WTC11 (cell line): ENCODE data around the gene RADIL.

Experiments used
- CREM ChIP-seq: sonication (generic); formaldehyde crosslinking; IDR thresholded peaks from 2 replicates; pipeline ENCODE4 v1.8.1; 2022; ENCODE audit warnings: mild to moderate bottlenecking, missing genetic modification reagents, moderate library complexity
- ETV6 ChIP-seq: sonication (generic); formaldehyde crosslinking; IDR thresholded peaks from 2 replicates; pipeline ENCODE4 v1.8.1; 2022; ENCODE audit warnings: mild to moderate bottlenecking, missing genetic modification reagents
- JUN ChIP-seq: sonication (generic); formaldehyde crosslinking; IDR thresholded peaks from 2 replicates; pipeline ENCODE4 v1.8.0; 2023; ENCODE audit warnings: mild to moderate bottlenecking, missing genetic modification reagents
- TEAD1 ChIP-seq: sonication (generic); formaldehyde crosslinking; IDR thresholded peaks from 2 replicates; pipeline ENCODE4 v1.8.0; 2022; ENCODE audit warnings: mild to moderate bottlenecking, missing genetic modification reagents
- ZNF263 ChIP-seq: sonication (generic); formaldehyde crosslinking; IDR thresholded peaks from 2 replicates; pipeline ENCODE4 v1.8.1; 2022; ENCODE audit warnings: low read depth, mild to moderate bottlenecking, moderate library complexity, missing genetic modification reagents
- ZNF317 ChIP-seq: sonication (generic); formaldehyde crosslinking; IDR thresholded peaks from 2 replicates; pipeline ENCODE4 v1.8.1; 2023; ENCODE audit warnings: low read depth, mild to moderate bottlenecking, moderate library complexity, missing genetic modification reagents, borderline replicate concordance
- ZNF423 ChIP-seq: fragments of 250-450 bp; sonication (Bioruptor Pico); IDR thresholded peaks from 2 replicates; pipeline ENCODE4 v2.1.2; 2022; ENCODE audit warnings: mild to moderate bottlenecking, moderate library complexity
- TF ChIP-seq, protein P1 (sequence below): fragments of 200-600 bp; IDR thresholded peaks from 2 replicates; pipeline ENCODE4 v1.8.0; 2022; ENCODE audit warnings: antibody characterized with exemption
- TF ChIP-seq, protein P2 (sequence below): sonication (generic); formaldehyde crosslinking; IDR thresholded peaks from 2 replicates; pipeline ENCODE4 v1.8.0; 2022; ENCODE audit warnings: mild to moderate bottlenecking, missing genetic modification reagents
- TF ChIP-seq, protein P3 (sequence below): sonication (generic); formaldehyde crosslinking; IDR thresholded peaks from 2 replicates; pipeline ENCODE4 v1.8.1; 2023; ENCODE audit warnings: mild to moderate bottlenecking, missing genetic modification reagents

DNA sequence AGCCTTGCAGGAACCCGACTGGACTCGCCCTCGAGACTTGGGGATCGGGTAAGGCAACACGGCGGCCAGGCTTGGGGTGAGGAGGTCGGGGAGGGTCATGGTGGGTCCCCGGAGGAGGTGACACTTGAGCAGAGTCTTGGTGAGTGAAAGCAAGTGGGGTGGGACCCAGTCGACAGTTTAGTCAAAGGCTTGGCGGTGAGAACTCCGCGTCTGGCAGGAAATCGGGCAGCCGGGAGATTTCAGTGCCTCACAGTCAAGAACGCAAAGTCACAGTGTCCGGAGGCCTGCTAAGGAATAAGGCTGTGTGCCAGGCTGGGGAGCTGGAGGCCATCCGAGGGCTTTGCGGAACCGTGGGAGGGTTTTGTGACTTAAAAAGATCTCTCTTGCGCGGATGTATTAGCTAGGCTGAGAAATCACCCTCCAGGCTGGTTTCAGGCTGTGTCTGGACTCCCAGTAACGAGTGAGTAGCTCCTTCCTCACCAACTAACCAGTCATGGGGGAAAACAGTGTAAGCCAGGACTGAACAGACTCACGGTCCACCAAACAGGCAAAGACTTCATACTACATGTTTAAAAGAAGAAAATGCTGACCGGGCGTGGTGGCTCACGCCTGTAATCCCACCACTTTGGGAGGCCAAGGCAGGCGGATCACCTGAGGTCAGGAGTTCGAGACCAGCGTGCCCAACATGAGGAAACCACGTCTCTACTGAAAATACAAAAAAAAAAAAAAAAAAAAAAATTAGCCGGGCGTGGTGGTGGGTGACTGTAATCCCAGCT lies 107.5 kb downstream of the RADIL start:
- TF ChIP-seq CREM (no peak), ZNF317 (CRISPR knock-in tag) (no peak), ETV6 (CRISPR knock-in tag) (no peak), TEAD1 (CRISPR knock-in tag) (no peak), ZNF423 (no peak), ZNF263 (CRISPR knock-in tag) (no peak), JUN (no peak)
- TF ChIP-seq, protein P1, sequence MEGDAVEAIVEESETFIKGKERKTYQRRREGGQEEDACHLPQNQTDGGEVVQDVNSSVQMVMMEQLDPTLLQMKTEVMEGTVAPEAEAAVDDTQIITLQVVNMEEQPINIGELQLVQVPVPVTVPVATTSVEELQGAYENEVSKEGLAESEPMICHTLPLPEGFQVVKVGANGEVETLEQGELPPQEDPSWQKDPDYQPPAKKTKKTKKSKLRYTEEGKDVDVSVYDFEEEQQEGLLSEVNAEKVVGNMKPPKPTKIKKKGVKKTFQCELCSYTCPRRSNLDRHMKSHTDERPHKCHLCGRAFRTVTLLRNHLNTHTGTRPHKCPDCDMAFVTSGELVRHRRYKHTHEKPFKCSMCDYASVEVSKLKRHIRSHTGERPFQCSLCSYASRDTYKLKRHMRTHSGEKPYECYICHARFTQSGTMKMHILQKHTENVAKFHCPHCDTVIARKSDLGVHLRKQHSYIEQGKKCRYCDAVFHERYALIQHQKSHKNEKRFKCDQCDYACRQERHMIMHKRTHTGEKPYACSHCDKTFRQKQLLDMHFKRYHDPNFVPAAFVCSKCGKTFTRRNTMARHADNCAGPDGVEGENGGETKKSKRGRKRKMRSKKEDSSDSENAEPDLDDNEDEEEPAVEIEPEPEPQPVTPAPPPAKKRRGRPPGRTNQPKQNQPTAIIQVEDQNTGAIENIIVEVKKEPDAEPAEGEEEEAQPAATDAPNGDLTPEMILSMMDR, result no peak
- TF ChIP-seq, protein P2, sequence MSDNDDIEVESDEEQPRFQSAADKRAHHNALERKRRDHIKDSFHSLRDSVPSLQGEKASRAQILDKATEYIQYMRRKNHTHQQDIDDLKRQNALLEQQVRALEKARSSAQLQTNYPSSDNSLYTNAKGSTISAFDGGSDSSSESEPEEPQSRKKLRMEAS, result no peak
- TF ChIP-seq, protein P3, sequence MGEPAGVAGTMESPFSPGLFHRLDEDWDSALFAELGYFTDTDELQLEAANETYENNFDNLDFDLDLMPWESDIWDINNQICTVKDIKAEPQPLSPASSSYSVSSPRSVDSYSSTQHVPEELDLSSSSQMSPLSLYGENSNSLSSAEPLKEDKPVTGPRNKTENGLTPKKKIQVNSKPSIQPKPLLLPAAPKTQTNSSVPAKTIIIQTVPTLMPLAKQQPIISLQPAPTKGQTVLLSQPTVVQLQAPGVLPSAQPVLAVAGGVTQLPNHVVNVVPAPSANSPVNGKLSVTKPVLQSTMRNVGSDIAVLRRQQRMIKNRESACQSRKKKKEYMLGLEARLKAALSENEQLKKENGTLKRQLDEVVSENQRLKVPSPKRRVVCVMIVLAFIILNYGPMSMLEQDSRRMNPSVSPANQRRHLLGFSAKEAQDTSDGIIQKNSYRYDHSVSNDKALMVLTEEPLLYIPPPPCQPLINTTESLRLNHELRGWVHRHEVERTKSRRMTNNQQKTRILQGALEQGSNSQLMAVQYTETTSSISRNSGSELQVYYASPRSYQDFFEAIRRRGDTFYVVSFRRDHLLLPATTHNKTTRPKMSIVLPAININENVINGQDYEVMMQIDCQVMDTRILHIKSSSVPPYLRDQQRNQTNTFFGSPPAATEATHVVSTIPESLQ, result no peak
